NCI-H82 (cell line): ENCODE data around the gene SYNE4.
"Not testable (repeated sequence)": the region's sequence is repeated elsewhere in the genome, so short reads cannot be mapped to it uniquely, and the experiment has no call there.

Experiments
- DNase-seq: peaks from one replicate; lab custom pipeline; 2025; lab: John Stamatoyannopoulos, UW

SYNE4 gene

GRCh38 chr19:35990771-35991730 is 17.6 kb downstream of the SYNE4 start:
- no peak for DNase-seq

- no peak for DNase-seq
Measured at GRCh38 chr19:35990156-35990555, 18.5 kb downstream of the SYNE4 start.

- no peak for DNase-seq
Measured at GRCh38 chr19:35988824-35989223, 19.8 kb downstream of the SYNE4 start.

GRCh38 chr19:35987571-35987896 is 21.1 kb downstream of the SYNE4 start:
- DNase-seq: no peak

GRCh38 chr19:35986664-35987570 is 21.7 kb downstream of the SYNE4 start:
- peak; percentile 80 for DNase-seq

- DNase-seq: no peak
Measured at GRCh38 chr19:35986111-35986510, 22.5 kb downstream of the SYNE4 start.

- no peak for DNase-seq
Measured at GRCh38 chr19:35983177-35983576, 25.4 kb downstream of the SYNE4 start.

- DNase-seq: not testable (repeated sequence)
Measured at GRCh38 chr19:35980997-35981396, 27.6 kb downstream of the SYNE4 start.

- DNase-seq: no peak
Measured at GRCh38 chr19:35978832-35979365, 29.7 kb downstream of the SYNE4 start.

GRCh38 chr19:35978271-35978670 is 30.3 kb downstream of the SYNE4 start:
- DNase-seq: no peak

- peak; percentile 96 for DNase-seq
Measured at GRCh38 chr19:35977446-35978222, 31.0 kb downstream of the SYNE4 start.

GRCh38 chr19:35975608-35976214 is 32.9 kb downstream of the SYNE4 start:
- DNase-seq: no peak

- peak; percentile 63 for DNase-seq
Measured at GRCh38 chr19:35973487-35973886, 35.1 kb downstream of the SYNE4 start.

- no peak for DNase-seq
Measured at GRCh38 chr19:35966771-35967170, 41.8 kb downstream of the SYNE4 start.

- peak; percentile 21 for DNase-seq
Measured at GRCh38 chr19:35963514-35963913, 45.1 kb downstream of the SYNE4 start.

- no peak for DNase-seq
Measured at GRCh38 chr19:35960432-35960972, 48.1 kb downstream of the SYNE4 start.

- no peak for DNase-seq
Measured at GRCh38 chr19:35959968-35960320, 48.7 kb downstream of the SYNE4 start.

- peak; percentile 32 for DNase-seq
Measured at GRCh38 chr19:35959040-35959967, 49.3 kb downstream of the SYNE4 start.

GRCh38 chr19:35958660-35959039 is 50.0 kb downstream of the SYNE4 start:
- no peak for DNase-seq

GRCh38 chr19:35957411-35957810 is 51.2 kb downstream of the SYNE4 start:
- not testable (repeated sequence) for DNase-seq
